ENCODE results near the gene SLC35C1.

The SLC35C1 gene

GRCh38 chr11:45858751-45859398 is 53.9 kb downstream of the SLC35C1 start:
- TF ChIP-seq EZH2 (IDR thresholded peaks at IDR 0.05) (no peak), FOXP2 (optimal IDR thresholded peaks at IDR 0.05; ENCODE audit: control extremely low read depth, extremely low read length, insufficient read depth) (no peak), POLR2AphosphoS5 (IDR thresholded peaks at IDR 0.05; ENCODE audit: borderline replicate concordance, low read depth, low read length) (no peak)
- DNase-seq (ENCODE audit: low read depth, low spot score): no peak
- H3K9ac ChIP-seq (ENCODE audit: insufficient read length): no peak overlapping the region
- no peak overlapping the region for H3K4me3 ChIP-seq
- peak overlapping the region; percentile 60 for H3K27ac ChIP-seq
- H3K9me3 ChIP-seq (ENCODE audit: low read depth, low read length): no peaks in the 10 kb centered on the region
- peaks cover 47% of the 10 kb centered on the region for H3K36me3 ChIP-seq (ENCODE audit: insufficient read depth, low read length)

GRCh38 chr11:45859661-45860140 is 54.8 kb downstream of the SLC35C1 start:
- peaks cover 49% of the 10 kb centered on the region for H3K36me3 ChIP-seq (ENCODE audit: insufficient read depth, low read length)
- H3K27ac ChIP-seq: peak overlapping the region; percentile 60
- no peaks in the 10 kb centered on the region for H3K9me3 ChIP-seq (ENCODE audit: low read depth, low read length)
- TF ChIP-seq FOXP2 (optimal IDR thresholded peaks at IDR 0.05; ENCODE audit: control extremely low read depth, extremely low read length, insufficient read depth) (peak; percentile 57), EZH2 (IDR thresholded peaks at IDR 0.05) (no peak)
- no peak overlapping the region for H3K4me3 ChIP-seq
- DNase-seq (ENCODE audit: low read depth, low spot score): no peak
- no peak overlapping the region for H3K9ac ChIP-seq (ENCODE audit: insufficient read length)

GRCh38 chr11:45860348-45860747 is 55.4 kb downstream of the SLC35C1 start:
- TF ChIP-seq FOXP2 (optimal IDR thresholded peaks at IDR 0.05; ENCODE audit: control extremely low read depth, extremely low read length, insufficient read depth) (no peak), POLR2AphosphoS5 (IDR thresholded peaks at IDR 0.05; ENCODE audit: borderline replicate concordance, low read depth, low read length) (no peak), EZH2 (IDR thresholded peaks at IDR 0.05) (no peak)
- no peak overlapping the region for H3K4me3 ChIP-seq
- DNase-seq (ENCODE audit: low read depth, low spot score): no peak
- no peaks in the 10 kb centered on the region for H3K9me3 ChIP-seq (ENCODE audit: low read depth, low read length)
- H3K9ac ChIP-seq (ENCODE audit: insufficient read length): no peak overlapping the region
- H3K36me3 ChIP-seq (ENCODE audit: insufficient read depth, low read length): peaks cover 49% of the 10 kb centered on the region
- H3K27ac ChIP-seq: peak overlapping the region; percentile 60; the same call in 1 of the 2 replicates

- peaks cover 46% of the 10 kb centered on the region for H3K36me3 ChIP-seq (ENCODE audit: insufficient read depth, low read length)
- no peak for DNase-seq (ENCODE audit: low read depth, low spot score)
- H3K4me3 ChIP-seq: no peak overlapping the region
- no peaks in the 10 kb centered on the region for H3K9me3 ChIP-seq (ENCODE audit: low read depth, low read length)
- TF ChIP-seq POLR2AphosphoS5 (IDR thresholded peaks at IDR 0.05; ENCODE audit: borderline replicate concordance, low read depth, low read length) (no peak), EZH2 (IDR thresholded peaks at IDR 0.05) (no peak), FOXP2 (optimal IDR thresholded peaks at IDR 0.05; ENCODE audit: control extremely low read depth, extremely low read length, insufficient read depth) (no peak)
- H3K27ac ChIP-seq: no peak overlapping the region
- H3K9ac ChIP-seq (ENCODE audit: insufficient read length): no peak overlapping the region
Measured at GRCh38 chr11:45860764-45861510, 56.0 kb downstream of the SLC35C1 start.

Data from SK-N-MC (cell line).